HG02623 (cell line): ENCODE results near the gene GPATCH4.
"Not testable (repeated sequence)": the region's sequence is repeated elsewhere in the genome, so short reads cannot be mapped to it uniquely, and the experiment has no call there.

Experiments
- ATAC-seq: cut with Tn5 transposase; IDR thresholded peaks from one replicate; pipeline ENCODE4 v1.9.1; 2021; ENCODE audit warnings: moderate library complexity; ENCODE audit not compliant: unreplicated experiment

Gene GPATCH4

GRCh38 chr1:156598731-156599432, 2.4 kb downstream of the GPATCH4 start:
- ATAC-seq: no peak

GRCh38 chr1:156598125-156598524, 3.2 kb downstream of the GPATCH4 start:
- no peak for ATAC-seq

- ATAC-seq: no peak
Observed at GRCh38 chr1:156596426-156596825, 4.9 kb downstream of the GPATCH4 start.

- no peak for ATAC-seq
Observed at GRCh38 chr1:156595016-156595415, 6.3 kb downstream of the GPATCH4 start.

- ATAC-seq: no peak
Observed at GRCh38 chr1:156594190-156594589, 7.1 kb downstream of the GPATCH4 start.

- ATAC-seq: no peak
Observed at GRCh38 chr1:156593661-156593989, 7.7 kb downstream of the GPATCH4 start.

GRCh38 chr1:156592910-156593660, 8.2 kb downstream of the GPATCH4 start:
- no peak for ATAC-seq

GRCh38 chr1:156592158-156592909, 8.9 kb downstream of the GPATCH4 start:
- ATAC-seq: no peak

GRCh38 chr1:156591432-156592157, 9.7 kb downstream of the GPATCH4 start, which contains the start of gene NAXE:
NAXE (plus strand) TSS chr1:156591776; CDS start chr1:156591805, 29 bp downstream.
- peak; percentile 81 for ATAC-seq

GRCh38 chr1:156591181-156591431, 10.2 kb downstream of the GPATCH4 start:
- no peak for ATAC-seq

GRCh38 chr1:156590326-156591180, 10.7 kb downstream of the GPATCH4 start:
- ATAC-seq: no peak

- no peak for ATAC-seq
Observed at GRCh38 chr1:156589546-156589945, 11.7 kb downstream of the GPATCH4 start.

GRCh38 chr1:156587927-156588326, 13.4 kb downstream of the GPATCH4 start:
- not testable (repeated sequence) for ATAC-seq

- no peak for ATAC-seq
Observed at GRCh38 chr1:156586892-156587477, 14.3 kb downstream of the GPATCH4 start.

GRCh38 chr1:156586323-156586722, 15.0 kb downstream of the GPATCH4 start:
- ATAC-seq: no peak

- ATAC-seq: no peak
Observed at GRCh38 chr1:156584813-156585212, 16.5 kb downstream of the GPATCH4 start.

GRCh38 chr1:156583821-156584622, 17.3 kb downstream of the GPATCH4 start:
- no peak for ATAC-seq

GRCh38 chr1:156582388-156583017, 18.8 kb downstream of the GPATCH4 start:
- ATAC-seq: no peak
